Keratinocyte (primary cell): ENCODE measurements around the gene RABGGTA. TPM values are rescaled to one million over a fixed set of nuclear protein-coding genes. Genes with fewer than 3 reads are reported as not detected.

Source experiments
- DNase-seq: peaks from one replicate; pipeline ENCODE4 v3.0.0-alpha.2; 2011; ENCODE audit warnings: low read depth, missing footprints, low spot score
- FAIRE-seq: peaks from 2 replicates; lab custom pipeline; 2011; peaks lifted over from hg19 to GRCh38; lab: Jason Lieb, UNC
- H2AFZ ChIP-seq: 2 replicates; pipeline ENCODE4 v1.6.0; 2012; ENCODE audit warnings: low read length, control low read depth, inconsistent platforms; ENCODE audit not compliant: control insufficient read depth
- H3K27ac ChIP-seq: 2 replicates; pipeline ENCODE4 v1.5.1; 2011; ENCODE audit warnings: low read length; ENCODE audit not compliant: control insufficient read depth, insufficient read depth
- H3K27me3 ChIP-seq: 3 replicates; pipeline ENCODE4 v1.6.0; 2011; ENCODE audit warnings: low read length; ENCODE audit not compliant: control insufficient read depth, insufficient read depth; ENCODE audit errors: extremely low read depth
- H3K36me3 ChIP-seq, 2 experiments: 2 replicates in 1 of 2; 3 replicates in 1 of 2; pipeline ENCODE4 v1.5.1; 2011; ENCODE audit warnings: low read length in 2 of 2, mild to moderate bottlenecking in 1 of 2; ENCODE audit not compliant: control insufficient read depth in 2 of 2, insufficient read depth in 2 of 2; ENCODE audit errors: extremely low read depth in 1 of 2
- H3K4me1 ChIP-seq: 3 replicates; pipeline ENCODE4 v1.5.1; 2011; ENCODE audit warnings: low read length; ENCODE audit not compliant: control insufficient read depth, insufficient read depth; ENCODE audit errors: extremely low read depth
- H3K4me2 ChIP-seq: 3 replicates; pipeline ENCODE4 v1.6.0; 2011; ENCODE audit warnings: low read depth, low read length; ENCODE audit not compliant: control insufficient read depth, insufficient read depth; ENCODE audit errors: extremely low read depth
- H3K4me3 ChIP-seq, 3 experiments: fragments of 200-600 bp in 1 of 3; sonication (generic) in 1 of 3; 2 replicates in 2 of 3; 3 replicates in 1 of 3; pipeline ENCODE4 v1.5.1; 2011 to 2016; ENCODE audit warnings: low read length in 3 of 3, mild to moderate bottlenecking in 3 of 3, control low read depth in 2 of 3, inconsistent platforms in 1 of 3, low read depth in 1 of 3, mixed read lengths in 1 of 3, mixed run types in 1 of 3, moderate library complexity in 1 of 3; ENCODE audit not compliant: control insufficient read depth in 2 of 3, insufficient read depth in 2 of 3; ENCODE audit errors: extremely low read depth in 1 of 3
- H3K79me2 ChIP-seq: 2 replicates; pipeline ENCODE4 v1.6.0; 2012; ENCODE audit warnings: low read length; ENCODE audit not compliant: control insufficient read depth, insufficient read depth
- H3K9ac ChIP-seq: 3 replicates; pipeline ENCODE4 v1.6.0; 2011; ENCODE audit warnings: low read length; ENCODE audit not compliant: control insufficient read depth, insufficient read depth; ENCODE audit errors: extremely low read depth
- H3K9me1 ChIP-seq: 3 replicates; pipeline ENCODE4 v1.6.0; 2011; ENCODE audit warnings: low read length; ENCODE audit not compliant: control insufficient read depth, insufficient read depth; ENCODE audit errors: extremely low read depth
- H3K9me3 ChIP-seq: 2 replicates; pipeline ENCODE4 v1.5.1; 2012; ENCODE audit warnings: low read depth, low read length; ENCODE audit not compliant: control insufficient read depth
- H4K20me1 ChIP-seq: 3 replicates; pipeline ENCODE4 v1.6.0; 2011; ENCODE audit warnings: low read length; ENCODE audit not compliant: control insufficient read depth, insufficient read depth; ENCODE audit errors: extremely low read depth
- EZH2 ChIP-seq: IDR thresholded peaks from one replicate; pipeline ENCODE4 v1.6.1; 2012; ENCODE audit warnings: inconsistent platforms, mild to moderate bottlenecking, low read length, moderate library complexity
- dilution Hi-C: fragments of 300-500 bp; cut with MboI; formaldehyde crosslinking; loops from one replicate; pipeline ENCODE4 v1.7.0; 2020; ENCODE audit warnings: low sequenced_read_pairs; ENCODE audit not compliant: extremely low pct_ligation_motif_present
- polyA plus RNA-seq, 5 experiments: library from polyadenylated mRNA; depleted of rRNA in 3 of 5; stranded (reverse) in 3 of 5; stranded (forward) in 1 of 5; unstranded in 1 of 5; fragments of >200 nt; gene quantifications; 1 replicate in 1 of 5; 2 replicates in 3 of 5; 3 replicates in 1 of 5; pipeline versions ENCODE4 v1.2.1 to v1.2.3, GENCODE V29; 2011 to 2012; ENCODE audit warnings: missing spikeins in 2 of 5, low read depth in 1 of 5, low replicate concordance in 1 of 5
- TF ChIP-seq, protein P1 (sequence below), 3 experiments: IDR thresholded peaks in 1 of 3; conservative IDR thresholded peaks in 1 of 3; optimal IDR thresholded peaks in 1 of 3; 2 replicates in 2 of 3; 3 replicates in 1 of 3; pipeline versions ENCODE3 to v1.5.1; 2011; ENCODE audit warnings: low read length in 3 of 3, mild to moderate bottlenecking in 3 of 3, moderate library complexity in 2 of 3, control low read depth in 1 of 3, inconsistent platforms in 1 of 3; ENCODE audit not compliant: insufficient read depth in 2 of 3; ENCODE audit errors: extremely low read depth in 1 of 3

The RABGGTA gene
- polyA plus RNA-seq, 1 donor (not counting 4 experiments of a cell fraction or from before 2014, with no cell fraction given), result 29.0 TPM

- Histone ChIP-seq H2AFZ (peak overlapping the region; percentile 84), H3K36me3 (peaks cover 29 to 40% of the 10 kb centered on the region in 2 experiments), H3K27me3 (no peaks in the 10 kb centered on the region), H3K4me1 (peaks cover 37% of the 10 kb centered on the region), H3K4me2 (peak overlapping the region; percentile 91), H3K9me1 (no peaks in the 10 kb centered on the region), H3K27ac (peak overlapping the region; percentile 93), H3K9ac (peak overlapping the region; percentile 95), H3K79me2 (peaks cover 32% of the 10 kb centered on the region), H3K4me3 (peak overlapping the region; percentile 58 to 94 (median 80)), H3K9me3 (no peaks in the 10 kb centered on the region), H4K20me1 (no peaks in the 10 kb centered on the region)
- dilution Hi-C loops, result no loop called here
- DNase-seq (peak; percentile 87), FAIRE-seq (peak; percentile 75)
- TF ChIP-seq EZH2, result no peak
- TF ChIP-seq, protein P1, sequence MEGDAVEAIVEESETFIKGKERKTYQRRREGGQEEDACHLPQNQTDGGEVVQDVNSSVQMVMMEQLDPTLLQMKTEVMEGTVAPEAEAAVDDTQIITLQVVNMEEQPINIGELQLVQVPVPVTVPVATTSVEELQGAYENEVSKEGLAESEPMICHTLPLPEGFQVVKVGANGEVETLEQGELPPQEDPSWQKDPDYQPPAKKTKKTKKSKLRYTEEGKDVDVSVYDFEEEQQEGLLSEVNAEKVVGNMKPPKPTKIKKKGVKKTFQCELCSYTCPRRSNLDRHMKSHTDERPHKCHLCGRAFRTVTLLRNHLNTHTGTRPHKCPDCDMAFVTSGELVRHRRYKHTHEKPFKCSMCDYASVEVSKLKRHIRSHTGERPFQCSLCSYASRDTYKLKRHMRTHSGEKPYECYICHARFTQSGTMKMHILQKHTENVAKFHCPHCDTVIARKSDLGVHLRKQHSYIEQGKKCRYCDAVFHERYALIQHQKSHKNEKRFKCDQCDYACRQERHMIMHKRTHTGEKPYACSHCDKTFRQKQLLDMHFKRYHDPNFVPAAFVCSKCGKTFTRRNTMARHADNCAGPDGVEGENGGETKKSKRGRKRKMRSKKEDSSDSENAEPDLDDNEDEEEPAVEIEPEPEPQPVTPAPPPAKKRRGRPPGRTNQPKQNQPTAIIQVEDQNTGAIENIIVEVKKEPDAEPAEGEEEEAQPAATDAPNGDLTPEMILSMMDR (optimal IDR thresholded peaks at IDR 0.05 in 1 of 3, IDR thresholded peaks at IDR 0.05 in 1 of 3, conservative IDR thresholded peaks at IDR 0.05 in 1 of 3; ENCODE audit: extremely low read depth in 1 of 3, insufficient read depth in 2 of 3, low read length in 3 of 3), result no peak
Observed at GRCh38 chr14:24298892-24299254, 27.5 kb upstream of the RABGGTA start.

DNA sequence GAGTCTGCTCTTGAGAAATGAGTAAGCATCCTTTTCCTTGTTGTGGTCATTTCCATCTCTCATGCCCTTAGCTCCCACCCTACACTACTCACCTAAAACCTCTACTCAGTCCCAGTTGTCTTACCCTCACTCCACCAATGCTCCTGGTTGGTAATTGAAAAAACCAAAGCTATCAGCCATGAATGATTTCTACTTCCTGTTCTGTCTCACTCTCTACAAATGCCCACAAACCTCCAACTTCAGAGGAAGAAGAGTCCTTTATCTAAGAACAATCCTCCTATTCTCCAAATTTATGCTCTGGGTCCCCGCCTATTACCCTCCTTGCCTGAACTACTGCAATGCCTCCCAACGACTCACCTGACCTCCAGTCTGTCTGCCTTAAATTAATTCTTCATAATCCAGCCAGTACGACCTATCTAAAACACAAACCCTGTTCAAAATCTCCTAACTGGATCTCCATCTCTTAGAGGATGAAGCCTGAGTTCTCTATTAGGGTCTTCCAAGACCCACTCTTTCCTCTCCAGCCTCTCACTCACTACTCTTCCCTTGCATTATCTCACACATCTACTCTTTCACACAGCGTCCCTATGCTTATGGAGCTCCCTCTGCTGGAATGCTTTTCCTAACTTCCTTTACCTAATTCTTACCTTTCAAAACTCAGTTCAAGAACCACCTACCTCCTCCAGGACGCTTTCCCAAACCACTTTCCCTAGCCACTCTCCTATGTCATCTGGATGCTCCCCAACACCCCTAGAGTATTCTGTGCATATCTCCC is 26.0 kb upstream of the RABGGTA start:
- Histone ChIP-seq H3K79me2 (peaks cover 32% of the 10 kb centered on the region), H3K27ac (peak overlapping the region; percentile 36)

More for the DNA sequence above, 26.0 kb upstream of the RABGGTA start:
- Histone ChIP-seq H3K4me3 (no peak overlapping the region), H3K36me3 (peaks cover 22 to 32% of the 10 kb centered on the region in 2 experiments), H3K9me3 (no peaks in the 10 kb centered on the region), H3K9me1 (no peaks in the 10 kb centered on the region), H3K9ac (no peak overlapping the region), H2AFZ (no peak overlapping the region), H3K27me3 (no peaks in the 10 kb centered on the region), H3K4me2 (peak overlapping the region; percentile 16), H3K4me1 (peaks cover 37% of the 10 kb centered on the region), H4K20me1 (no peaks in the 10 kb centered on the region)
- TF ChIP-seq, protein P1 (optimal IDR thresholded peaks at IDR 0.05 in 1 of 3, IDR thresholded peaks at IDR 0.05 in 1 of 3, conservative IDR thresholded peaks at IDR 0.05 in 1 of 3; ENCODE audit: extremely low read depth in 1 of 3, insufficient read depth in 2 of 3, low read length in 3 of 3), result peak; percentile 47 to 71 (median 71)
- no peak for TF ChIP-seq EZH2
- FAIRE-seq (no peak), DNase-seq (no peak)
- dilution Hi-C loops, result no loop called here
